Activated T-helper 1 cell treated with anti-CD3 and anti-CD28 coated beads, Interleukin-12 subunit alpha, Interleukin-12 subunit beta, Interleukin-2, Interleukin-4 antibody, amounts not matched to agents 30 ng/mL and 10 ng/mL and 1 ng/mL, durations not matched to agents 14 hours and 24 hours and 36 hours (primary cell): ENCODE results near the gene TAF3. TPM values are rescaled to one million over a fixed set of nuclear protein-coding genes. Genes with fewer than 3 reads are reported as not detected.
A peak's percentile ranks its signal among the peaks of the same experiment; 100 is the strongest.
"Not testable (repeated sequence)": the region's sequence is repeated elsewhere in the genome, so short reads cannot be mapped to it uniquely, and the experiment has no call there.

ENCODE experiments used
- DNase-seq: peaks from one replicate; pipeline ENCODE4 v3.0.0; 2021; ENCODE audit warnings: low spot score
- H3K27ac Mint-ChIP-seq: one replicate; pipeline ENCODE4 v1.8.0; 2021; ENCODE audit warnings: mild to moderate bottlenecking, mixed read lengths
- H3K27me3 Mint-ChIP-seq: one replicate; pipeline ENCODE4 v1.8.0; 2022; ENCODE audit warnings: mild to moderate bottlenecking, moderate library complexity, mixed read lengths; ENCODE audit not compliant: insufficient read depth
- H3K36me3 Mint-ChIP-seq: one replicate; pipeline ENCODE4 v1.8.0; 2021; ENCODE audit warnings: low read depth, mixed read lengths
- H3K4me1 Mint-ChIP-seq: one replicate; pipeline ENCODE4 v1.8.0; 2021; ENCODE audit warnings: low read depth, mixed read lengths
- H3K4me3 Mint-ChIP-seq: one replicate; pipeline ENCODE4 v1.8.0; 2021; ENCODE audit warnings: mild to moderate bottlenecking, moderate library complexity, mixed read lengths
- H3K9me3 Mint-ChIP-seq: one replicate; pipeline ENCODE4 v1.8.0; 2021; ENCODE audit warnings: mixed read lengths
- intact Hi-C: fragments of 100-400 bp; cut with micrococcal nuclease; formaldehyde crosslinking; loops from one replicate; pipeline ENCODE4 v1.15.1; 2024
- total RNA-seq: library from RNA; stranded (reverse); gene quantifications from 2 replicates; pipeline ENCODE4 v1.2.3, GENCODE V29; 2022

The TAF3 gene
- total RNA-seq, 1 donor from 2014 or later, result 15.1 TPM

DNA sequence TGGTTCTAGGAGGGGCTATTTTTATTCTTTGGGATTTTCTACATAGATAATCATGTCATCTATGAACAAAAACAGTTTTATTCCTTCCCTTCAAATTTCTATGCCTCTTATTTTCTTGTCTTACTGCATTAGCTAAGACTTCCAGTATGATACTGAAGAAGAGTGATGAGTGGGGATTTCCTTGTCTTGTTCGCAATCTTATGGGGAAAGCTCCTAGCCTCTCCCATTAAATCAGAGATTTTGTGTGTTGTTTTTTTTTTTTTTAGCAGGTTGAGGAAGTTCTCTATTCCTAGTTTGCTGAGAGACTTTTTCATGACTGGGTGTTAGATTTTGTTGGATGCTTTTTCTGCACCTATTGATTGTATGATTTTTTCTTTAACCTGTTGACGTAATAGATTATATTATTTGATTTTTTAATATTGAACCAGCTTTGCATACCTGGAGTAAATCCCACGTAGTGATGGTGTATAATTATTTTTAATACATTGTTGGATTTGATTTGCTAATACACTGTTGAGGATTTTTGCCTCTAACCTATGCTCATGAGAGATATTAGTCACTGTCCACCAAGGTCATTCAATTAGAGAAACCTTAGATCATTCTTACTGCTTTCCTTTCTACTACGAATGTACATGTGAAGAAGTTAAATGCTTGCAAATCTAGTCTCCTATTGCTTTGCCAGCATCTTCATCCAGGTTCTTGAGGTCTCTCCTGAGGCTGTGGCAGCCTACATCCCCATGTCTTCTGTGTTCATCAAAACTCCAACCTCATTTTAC is 23.9 kb upstream of the TAF3 start:
- Mint-ChIP-seq H3K36me3 (peaks cover 37% of the 10 kb centered on the region), H3K27me3 (no peaks in the 10 kb centered on the region), H3K9me3 (no peaks in the 10 kb centered on the region), H3K4me1 (peaks cover 66% of the 10 kb centered on the region), H3K27ac (no peak overlapping the region), H3K4me3 (no peak overlapping the region)
- intact Hi-C loops, result no loop called here
- no peak for DNase-seq

DNA sequence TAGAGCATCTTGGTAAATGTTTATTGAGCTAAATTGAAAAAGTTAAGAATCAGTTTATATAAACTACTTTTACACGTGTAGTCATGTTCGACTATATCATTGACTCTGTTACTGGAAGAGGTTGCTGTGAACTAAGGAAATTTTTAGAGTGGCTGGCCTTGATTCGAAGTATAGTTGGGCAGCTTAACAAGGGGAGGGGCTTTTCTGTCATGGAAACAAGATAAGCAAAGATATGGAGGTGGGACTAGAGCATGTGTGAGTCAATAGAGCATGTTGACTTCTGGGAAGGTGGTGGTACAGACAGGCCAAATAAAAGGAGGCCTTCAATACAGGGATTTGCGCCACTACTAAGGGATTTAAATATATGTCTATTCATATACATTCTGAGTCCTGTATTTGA is 22.7 kb upstream of the TAF3 start:
- Mint-ChIP-seq H3K9me3 (no peaks in the 10 kb centered on the region), H3K27me3 (no peaks in the 10 kb centered on the region), H3K36me3 (peaks cover 42% of the 10 kb centered on the region), H3K27ac (no peak overlapping the region), H3K4me1 (peaks cover 61% of the 10 kb centered on the region), H3K4me3 (no peak overlapping the region)
- DNase-seq, result no peak
- intact Hi-C loops, result no loop called here

DNA sequence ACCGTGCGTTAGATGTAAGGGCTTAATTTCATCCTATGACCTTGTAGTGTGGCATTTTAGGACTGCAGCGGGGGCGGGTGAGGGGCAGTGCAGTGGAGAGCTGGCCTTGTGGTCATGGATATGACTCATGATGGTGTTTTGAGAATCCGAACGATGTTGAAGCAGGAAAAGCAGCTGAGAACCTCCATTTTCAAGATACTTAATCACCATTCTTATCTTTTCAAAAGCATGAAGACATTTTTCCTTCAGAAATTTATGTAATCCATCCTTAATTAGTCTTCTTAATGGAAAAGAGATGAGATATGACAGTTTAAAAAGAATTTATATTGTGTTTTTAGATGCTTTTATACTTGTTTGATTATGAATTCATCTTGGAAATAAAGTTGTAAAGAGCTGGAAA is 20.7 kb upstream of the TAF3 start:
- Mint-ChIP-seq H3K27ac (peak overlapping the region; percentile 37), H3K27me3 (no peaks in the 10 kb centered on the region), H3K9me3 (no peaks in the 10 kb centered on the region), H3K4me1 (peaks cover 43% of the 10 kb centered on the region), H3K4me3 (no peak overlapping the region), H3K36me3 (peaks cover 45% of the 10 kb centered on the region)
- intact Hi-C loops, result no loop called here
- DNase-seq, result no peak

DNA sequence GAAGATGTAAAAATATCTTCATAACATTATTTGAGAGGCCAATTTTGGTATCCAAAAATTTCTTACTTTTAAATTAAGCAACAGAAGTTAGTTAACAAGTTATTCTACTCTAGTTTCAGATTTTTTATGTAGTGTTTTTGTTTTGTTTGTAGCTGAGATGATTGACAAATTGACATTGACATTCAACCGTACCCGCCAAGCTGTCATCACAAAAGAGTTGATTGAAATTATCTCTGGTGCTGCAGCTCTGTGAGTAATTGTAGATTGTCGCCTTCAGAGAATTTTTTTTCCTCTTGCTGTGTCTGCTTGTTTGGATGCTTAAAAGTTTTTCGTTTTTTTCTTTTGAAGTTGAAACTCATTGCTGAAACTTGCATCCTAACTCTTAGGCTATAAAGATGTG is 15.7 kb upstream of the TAF3 start:
- H3K36me3 Mint-ChIP-seq, result peaks cover 48% of the 10 kb centered on the region
- DNase-seq, result no peak
- peaks cover under 1% of the 10 kb centered on the region for H3K4me1 Mint-ChIP-seq
- H3K27ac Mint-ChIP-seq, result no peak overlapping the region
- no peaks in the 10 kb centered on the region for H3K9me3 Mint-ChIP-seq
- no peak overlapping the region for H3K4me3 Mint-ChIP-seq
- H3K27me3 Mint-ChIP-seq, result no peaks in the 10 kb centered on the region
- intact Hi-C loops, result no loop called here

DNA sequence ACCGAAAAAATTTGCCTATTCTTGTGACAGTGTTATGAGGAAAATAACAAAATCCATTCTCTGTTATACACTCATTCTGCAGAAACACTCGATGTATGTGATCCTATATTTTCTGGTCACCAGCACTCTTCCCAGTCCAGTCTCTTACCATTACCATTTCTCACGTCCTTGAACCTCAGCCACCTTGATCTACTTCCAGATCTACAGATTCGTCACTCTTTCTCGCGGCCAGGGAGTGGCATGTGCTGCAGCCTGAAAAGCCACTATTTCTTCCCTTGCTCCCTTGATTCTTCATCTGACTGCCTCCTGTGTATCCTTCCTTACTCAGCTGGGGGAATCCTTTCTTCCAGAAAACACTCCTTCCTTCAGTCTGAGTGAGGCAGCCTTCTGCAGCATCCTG is 14.1 kb upstream of the TAF3 start:
- DNase-seq, result no peak
- H3K36me3 Mint-ChIP-seq, result peaks cover 47% of the 10 kb centered on the region
- H3K4me3 Mint-ChIP-seq, result no peak overlapping the region
- H3K9me3 Mint-ChIP-seq, result no peaks in the 10 kb centered on the region
- H3K27ac Mint-ChIP-seq, result no peak overlapping the region
- intact Hi-C loops, result no loop called here
- no peaks in the 10 kb centered on the region for H3K4me1 Mint-ChIP-seq
- H3K27me3 Mint-ChIP-seq, result no peaks in the 10 kb centered on the region

DNA sequence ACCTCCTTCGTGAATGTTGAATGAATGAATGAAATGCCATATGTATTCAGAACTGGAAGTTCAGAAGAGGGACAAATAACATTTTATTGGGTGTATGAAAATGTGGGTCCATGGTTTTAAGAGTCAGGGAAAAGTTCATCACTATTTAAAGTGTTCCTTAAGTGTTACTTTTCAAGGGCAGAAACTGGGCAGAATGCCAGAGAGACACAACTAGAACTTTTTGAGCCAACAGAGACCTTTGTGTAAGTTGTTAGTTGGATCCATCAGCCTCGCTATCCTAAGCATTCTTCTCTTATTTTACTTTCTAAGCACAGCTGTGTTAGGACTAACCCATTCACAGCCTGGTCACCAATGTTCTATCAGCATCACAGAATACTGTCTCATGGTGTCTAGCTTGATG is 13.6 kb upstream of the TAF3 start:
- H3K4me1 Mint-ChIP-seq, result no peaks in the 10 kb centered on the region
- H3K27ac Mint-ChIP-seq, result no peak overlapping the region
- H3K36me3 Mint-ChIP-seq, result peaks cover 41% of the 10 kb centered on the region
- no peaks in the 10 kb centered on the region for H3K27me3 Mint-ChIP-seq
- H3K4me3 Mint-ChIP-seq, result no peak overlapping the region
- intact Hi-C loops, result no loop called here
- no peak for DNase-seq
- no peaks in the 10 kb centered on the region for H3K9me3 Mint-ChIP-seq

DNA sequence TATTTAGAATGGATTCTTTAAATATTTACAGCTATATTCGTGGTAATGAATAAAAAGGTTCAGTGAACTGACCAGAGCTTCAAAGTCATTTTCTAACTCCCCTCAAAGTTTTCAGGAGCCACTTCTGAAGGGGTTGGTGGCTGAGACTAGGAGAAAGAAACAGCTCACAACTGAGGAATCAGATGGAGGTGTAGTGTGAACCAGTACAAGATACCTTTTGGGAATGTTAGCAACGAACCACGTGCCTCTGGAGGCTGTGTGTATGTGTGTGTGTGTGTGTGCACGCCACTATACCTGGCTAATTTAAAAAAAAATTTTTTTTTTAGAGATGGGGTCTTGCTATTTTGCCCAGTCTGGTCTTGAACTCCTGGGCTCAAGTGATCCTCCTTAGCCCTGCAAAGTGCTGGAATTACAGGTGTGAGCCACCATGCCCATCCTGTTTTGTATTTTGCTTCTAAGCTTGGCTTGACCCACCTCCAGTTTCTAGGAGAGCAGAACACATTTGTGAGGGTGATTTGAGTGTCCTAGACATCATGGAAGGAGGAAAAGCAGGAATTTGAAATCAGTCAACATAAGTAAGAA is 9.5 kb upstream of the TAF3 start:
- intact Hi-C loops, result no loop called here
- no peak overlapping the region for H3K4me3 Mint-ChIP-seq
- no peaks in the 10 kb centered on the region for H3K4me1 Mint-ChIP-seq
- no peak overlapping the region for H3K27ac Mint-ChIP-seq
- no peak for DNase-seq
- H3K27me3 Mint-ChIP-seq, result no peaks in the 10 kb centered on the region
- no peaks in the 10 kb centered on the region for H3K9me3 Mint-ChIP-seq
- peaks cover 19% of the 10 kb centered on the region for H3K36me3 Mint-ChIP-seq

DNA sequence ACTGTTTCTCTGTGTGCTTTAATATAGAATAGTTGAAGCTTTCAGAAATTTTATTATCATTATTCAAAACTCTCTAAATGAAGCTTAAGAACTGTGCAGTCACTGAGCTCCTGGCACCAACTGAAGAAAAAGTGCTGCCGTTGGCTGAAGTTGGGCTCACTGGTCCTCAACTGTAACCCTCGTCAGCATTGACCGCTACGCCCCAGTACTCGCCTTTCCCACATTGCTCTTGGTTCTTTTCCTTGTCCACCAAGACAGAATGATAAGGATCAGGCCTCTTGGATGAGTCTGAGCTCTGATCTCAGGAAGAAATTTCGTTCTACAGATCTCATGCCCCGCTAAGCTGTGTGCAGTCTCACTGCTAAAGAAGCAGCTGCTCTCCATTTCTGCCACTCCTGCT is 7.9 kb upstream of the TAF3 start:
- H3K4me1 Mint-ChIP-seq, result no peaks in the 10 kb centered on the region
- H3K9me3 Mint-ChIP-seq, result no peaks in the 10 kb centered on the region
- peaks cover 5% of the 10 kb centered on the region for H3K27me3 Mint-ChIP-seq
- peaks cover 10% of the 10 kb centered on the region for H3K36me3 Mint-ChIP-seq
- intact Hi-C loops, result no loop called here
- DNase-seq, result no peak
- H3K27ac Mint-ChIP-seq, result no peak overlapping the region
- no peak overlapping the region for H3K4me3 Mint-ChIP-seq

DNA sequence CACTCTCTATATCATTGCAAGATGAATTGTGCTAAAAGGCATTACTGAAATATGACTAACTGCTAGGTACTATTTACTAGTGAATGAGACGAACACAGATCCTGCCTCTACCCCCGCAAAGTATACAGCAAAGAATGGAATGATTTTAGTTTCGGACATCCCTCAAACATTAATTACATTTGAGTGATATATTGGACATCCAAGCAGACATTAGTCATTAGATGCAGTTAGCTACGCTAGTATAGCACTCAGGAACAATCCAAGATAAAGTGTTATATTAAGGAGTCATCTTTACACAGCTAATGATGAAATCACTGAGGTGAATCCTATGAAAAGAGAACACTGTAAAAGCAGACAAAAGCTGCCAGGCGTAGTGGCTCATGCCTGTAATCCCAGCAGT is 7.3 kb upstream of the TAF3 start:
- no peak for DNase-seq
- peaks cover 10% of the 10 kb centered on the region for H3K36me3 Mint-ChIP-seq
- H3K4me1 Mint-ChIP-seq, result no peaks in the 10 kb centered on the region
- no peaks in the 10 kb centered on the region for H3K9me3 Mint-ChIP-seq
- H3K27ac Mint-ChIP-seq, result no peak overlapping the region
- no peak overlapping the region for H3K4me3 Mint-ChIP-seq
- intact Hi-C loops, result no loop called here
- H3K27me3 Mint-ChIP-seq, result peaks cover 8% of the 10 kb centered on the region

DNA sequence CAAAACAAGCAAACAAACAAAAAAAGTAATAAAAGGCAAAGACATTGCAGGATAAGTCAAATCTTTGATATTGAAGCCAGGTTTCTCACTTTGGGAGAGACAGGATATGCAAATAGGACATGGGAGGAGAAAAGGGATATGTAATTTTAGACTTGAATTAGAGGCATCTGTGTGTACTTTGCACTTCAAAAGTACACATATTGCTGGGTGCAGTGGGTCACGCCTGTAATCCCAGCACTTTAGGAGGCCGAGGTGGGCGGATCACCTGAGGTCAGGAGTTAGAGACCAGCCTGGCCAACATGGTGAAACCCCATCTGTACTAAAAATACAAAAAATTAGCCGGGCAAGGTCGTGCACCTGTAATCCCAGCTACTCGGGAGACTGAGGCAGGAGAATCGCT is 6.6 kb upstream of the TAF3 start:
- H3K36me3 Mint-ChIP-seq, H3K27ac Mint-ChIP-seq, H3K9me3 Mint-ChIP-seq, intact Hi-C loops, H3K4me3 Mint-ChIP-seq, H3K4me1 Mint-ChIP-seq, DNase-seq: not testable (repeated sequence)
- H3K27me3 Mint-ChIP-seq, result peaks cover 11% of the 10 kb centered on the region

DNA sequence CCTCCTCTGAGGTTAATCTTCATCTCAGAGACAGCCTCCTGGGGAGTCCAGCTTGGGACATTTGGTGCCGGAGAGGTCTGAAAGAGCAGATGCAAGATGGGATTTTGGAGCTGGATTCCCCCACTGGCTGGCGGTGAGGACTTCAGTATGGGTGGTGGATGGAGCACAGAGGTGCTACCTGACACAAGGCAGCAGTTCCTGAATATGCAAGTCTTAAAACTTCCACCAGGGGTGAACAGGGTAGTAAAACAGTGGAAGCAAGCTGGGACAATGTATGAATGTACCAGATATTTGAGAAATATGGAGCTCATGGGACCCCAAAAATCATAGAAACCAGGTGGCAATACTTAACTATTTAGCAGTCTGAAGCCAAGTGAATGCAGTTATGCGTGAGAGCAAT is 4.8 kb upstream of the TAF3 start:
- H3K9me3 Mint-ChIP-seq, result no peaks in the 10 kb centered on the region
- no peak overlapping the region for H3K4me3 Mint-ChIP-seq
- H3K27ac Mint-ChIP-seq, result no peak overlapping the region
- H3K4me1 Mint-ChIP-seq, result peaks cover 9% of the 10 kb centered on the region
- H3K27me3 Mint-ChIP-seq, result peaks cover 20% of the 10 kb centered on the region
- no peaks in the 10 kb centered on the region for H3K36me3 Mint-ChIP-seq
- intact Hi-C loops, result no loop called here
- DNase-seq, result no peak

DNA sequence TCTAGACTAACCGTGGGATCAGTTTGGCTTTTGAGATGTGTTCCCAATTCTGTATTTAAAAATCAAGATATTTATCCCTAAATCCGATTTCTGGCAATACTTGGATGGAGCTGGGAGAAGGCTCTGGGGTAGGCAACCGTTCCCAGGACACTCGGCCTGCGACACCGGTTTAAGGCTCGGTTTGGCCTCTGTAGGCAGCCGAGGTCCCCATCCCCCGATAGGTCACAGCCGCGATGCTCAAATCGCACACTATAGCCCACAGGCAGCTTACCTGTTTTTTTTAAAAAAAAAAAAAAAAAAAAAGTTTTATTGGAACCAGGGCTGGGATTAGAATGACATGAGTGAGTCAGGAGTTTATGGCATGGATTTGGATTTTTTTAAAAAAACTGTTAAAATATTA is 729 bp upstream of the TAF3 start:
- peak overlapping the region; percentile 97 for H3K4me3 Mint-ChIP-seq
- H3K9me3 Mint-ChIP-seq, result no peaks in the 10 kb centered on the region
- H3K36me3 Mint-ChIP-seq, result peaks cover 9% of the 10 kb centered on the region
- peaks cover 21% of the 10 kb centered on the region for H3K4me1 Mint-ChIP-seq
- H3K27ac Mint-ChIP-seq, result no peak overlapping the region
- no peak for DNase-seq
- H3K27me3 Mint-ChIP-seq, result peaks cover 20% of the 10 kb centered on the region
- intact Hi-C loops, result no loop called here

DNA sequence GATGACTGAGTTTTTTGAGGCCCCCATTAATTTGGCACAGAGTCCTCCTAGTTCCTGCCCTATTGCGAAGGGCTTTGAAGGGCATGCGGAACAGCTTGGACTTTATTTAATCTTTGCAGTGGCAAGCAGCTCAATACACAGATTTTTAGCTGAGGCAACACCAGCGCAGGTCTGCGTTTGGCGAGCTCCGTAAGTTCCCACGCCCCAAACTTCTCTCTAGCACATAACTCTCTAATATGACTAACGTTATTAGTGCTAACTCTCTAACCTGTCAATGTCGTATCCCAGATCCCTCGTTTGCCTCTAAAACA is 366 bp upstream of the TAF3 start:
- Mint-ChIP-seq H3K27me3 (peaks cover 20% of the 10 kb centered on the region), H3K4me1 (peaks cover 21% of the 10 kb centered on the region), H3K4me3 (peak overlapping the region; percentile 97), H3K27ac (peak overlapping the region; percentile 73), H3K9me3 (no peaks in the 10 kb centered on the region), H3K36me3 (peaks cover 9% of the 10 kb centered on the region)
- intact Hi-C loops, result loop anchor here (1.0 to 2.0 kb wide), 4 partner anchors 30 to 1484 kb away; partner anchors contain the start of gene ATP5F1C
- no peak for DNase-seq

DNA sequence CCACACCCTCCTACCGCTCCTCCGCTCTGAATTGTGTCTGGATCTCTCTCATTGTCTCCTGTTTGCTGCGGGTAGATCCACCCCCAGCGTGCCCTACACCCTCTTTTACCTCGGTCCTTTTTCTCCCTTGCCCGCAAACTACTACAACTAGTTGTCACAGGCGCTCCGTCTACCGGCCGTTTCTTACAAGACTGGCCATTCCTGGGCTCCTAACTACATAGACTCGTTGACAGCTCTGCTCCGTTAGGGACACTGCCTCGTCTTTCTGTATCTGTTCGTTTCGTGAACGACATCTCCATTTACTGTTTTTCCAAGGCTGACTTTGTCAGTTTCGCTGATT is 786 bp downstream of the TAF3 start:
- Mint-ChIP-seq H3K4me1 (peaks cover 21% of the 10 kb centered on the region), H3K36me3 (peaks cover 9% of the 10 kb centered on the region), H3K27ac (peak overlapping the region; percentile 91), H3K27me3 (peaks cover 18% of the 10 kb centered on the region), H3K9me3 (no peaks in the 10 kb centered on the region), H3K4me3 (peak overlapping the region; percentile 97)
- DNase-seq, result peak; percentile 17
- intact Hi-C loops, result loop anchor here (2.0 kb wide), 2 partner anchors 234 to 1390 kb away; no protein-coding TSS in a partner anchor
